ENCODE data around the gene NUMA1. TPM values are rescaled to one million over a fixed set of nuclear protein-coding genes. Genes with fewer than 3 reads are reported as not detected.

NUMA1 gene
- total RNA-seq, 1 experiment from 2014 or later = 267 TPM

DNA sequence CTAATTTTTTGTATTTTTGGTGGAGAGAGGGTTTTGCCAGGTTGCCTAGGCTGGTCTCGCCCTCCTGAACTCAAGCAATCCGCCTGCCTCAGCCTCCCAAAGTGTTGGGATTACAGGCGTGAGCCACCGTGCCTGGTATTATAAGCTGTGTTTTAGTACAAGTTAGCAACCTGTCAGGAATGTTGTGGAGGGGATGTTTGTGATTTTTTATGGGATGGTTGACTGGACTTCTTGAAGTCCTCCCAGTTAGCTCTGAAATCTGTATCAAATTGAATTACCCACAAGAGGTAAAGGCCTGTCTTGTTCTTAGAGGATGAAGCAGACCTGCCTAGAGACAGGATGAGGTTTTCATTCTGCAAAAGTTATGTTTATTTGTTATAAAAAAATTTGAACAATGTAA, 115.7 kb downstream of the NUMA1 start:
- ChIA-PET CTCF (no interaction called here), POLR2A (ENCODE audit: unreplicated experiment) (no interaction called here)
- Histone ChIP-seq H3K4me2 (no peak overlapping the region), H2AFZ (no peak overlapping the region), H3K27ac (no peak overlapping the region), H3K9me3 (ENCODE audit: insufficient read depth, low read depth) (no peaks in the 10 kb centered on the region), H3K4me1 (replicated peaks; ENCODE audit: insufficient read depth) (peaks cover 10% of the 10 kb centered on the region), H3K79me2 (ENCODE audit: low read depth) (no peaks in the 10 kb centered on the region; the same call in 1 of the 2 replicates), H3K9me2 (ENCODE audit: insufficient read depth) (no peaks in the 10 kb centered on the region), H4K20me1 (ENCODE audit: insufficient read depth) (no peaks in the 10 kb centered on the region; the same call in 1 of the 2 replicates), H3K27me3 (ENCODE audit: insufficient read depth, low read depth) (no peaks in the 10 kb centered on the region), H3K4me3 (no peak overlapping the region), H3F3A (ENCODE audit: insufficient read depth, low read depth) (peaks cover 10% of the 10 kb centered on the region; the same call in 1 of the 2 replicates), H3K36me3 (ENCODE audit: low read depth) (peaks cover 38% of the 10 kb centered on the region)
- BruUV-seq (replicated peaks) = no TSS peak
- TF ChIP-seq CTCF (conservative IDR thresholded peaks at IDR 0.05) = no peak
- TF ChIP-seq EZH2 (IDR thresholded peaks at IDR 0.05; ENCODE audit: low read depth) = no peak
- intact Hi-C loops (cut with micrococcal nuclease; ENCODE audit: unreplicated experiment) = no loop called here
- no peak for DNase-seq

DNA sequence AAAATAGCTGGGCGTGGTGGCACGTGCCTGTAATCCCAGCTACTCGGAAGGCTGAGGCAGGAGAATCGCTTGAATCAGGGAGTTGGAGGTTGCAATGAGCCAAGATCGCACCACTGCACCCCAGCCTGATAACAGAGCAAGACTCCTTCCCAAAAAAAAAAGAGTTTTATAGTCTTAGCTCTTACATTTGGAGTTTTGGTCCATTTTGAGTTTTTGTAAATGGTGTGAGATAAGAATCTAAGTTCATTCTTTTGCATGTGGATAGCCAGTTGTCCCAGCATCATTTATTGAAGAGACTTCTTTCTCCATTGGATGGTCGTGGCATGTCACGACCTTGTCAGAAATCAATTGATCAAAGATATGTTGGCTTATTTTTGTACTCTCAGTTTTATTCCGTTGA, 116.9 kb downstream of the NUMA1 start:
- no peak overlapping the region for H3K4me3 ChIP-seq
- no peaks in the 10 kb centered on the region; the same call in 1 of the 2 replicates for H3K79me2 ChIP-seq (ENCODE audit: low read depth)
- H3K4me1 ChIP-seq (replicated peaks; ENCODE audit: insufficient read depth) = peaks cover 10% of the 10 kb centered on the region
- H3K27me3 ChIP-seq (ENCODE audit: insufficient read depth, low read depth) = no peaks in the 10 kb centered on the region
- H3K4me2 ChIP-seq = no peak overlapping the region
- no peak overlapping the region for H3K27ac ChIP-seq
- no peak for TF ChIP-seq EZH2 (IDR thresholded peaks at IDR 0.05; ENCODE audit: low read depth)
- peaks cover 10% of the 10 kb centered on the region; the same call in 1 of the 2 replicates for H3F3A ChIP-seq (ENCODE audit: insufficient read depth, low read depth)
- H3K9me2 ChIP-seq (ENCODE audit: insufficient read depth) = no peaks in the 10 kb centered on the region
- ChIA-PET POLR2A (ENCODE audit: unreplicated experiment) (no interaction called here), CTCF (no interaction called here)
- no peaks in the 10 kb centered on the region for H4K20me1 ChIP-seq (ENCODE audit: insufficient read depth)
- no peaks in the 10 kb centered on the region for H3K9me3 ChIP-seq (ENCODE audit: insufficient read depth, low read depth)
- H3K36me3 ChIP-seq (ENCODE audit: low read depth) = peaks cover 28% of the 10 kb centered on the region
- H2AFZ ChIP-seq = no peak overlapping the region
- intact Hi-C loops (cut with micrococcal nuclease; ENCODE audit: unreplicated experiment) = no loop called here
- BruUV-seq (replicated peaks) = no TSS peak
- DNase-seq = no peak

DNA sequence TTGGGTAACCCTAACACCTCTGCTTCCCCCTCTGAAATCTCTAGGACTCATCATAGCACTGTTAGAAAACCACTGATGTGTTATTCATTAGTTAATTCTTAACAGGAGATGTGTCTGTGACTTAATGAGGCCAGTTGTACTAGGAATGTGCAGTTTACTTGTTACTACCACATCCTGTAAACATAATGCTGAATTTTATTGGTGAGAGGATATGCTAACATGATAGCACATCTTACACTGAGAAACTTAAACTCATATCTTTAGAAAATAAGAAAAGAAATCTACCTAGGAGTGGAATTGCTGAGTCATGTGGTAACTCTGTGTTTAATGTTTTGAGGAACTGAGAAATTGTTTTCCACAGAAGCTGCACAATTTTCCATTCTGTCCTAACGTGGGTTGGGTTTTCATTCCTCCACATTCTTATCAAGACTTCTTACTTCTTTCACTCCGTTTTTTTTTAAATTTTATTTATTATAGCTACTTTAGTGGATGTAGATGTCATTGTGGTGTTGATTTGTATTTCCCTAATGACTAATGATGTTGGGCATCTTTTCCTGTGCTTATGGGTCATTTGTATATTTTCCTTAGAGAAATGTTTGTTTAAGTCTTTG, 117.8 kb downstream of the NUMA1 start:
- no peaks in the 10 kb centered on the region for H3K27me3 ChIP-seq (ENCODE audit: insufficient read depth, low read depth)
- peaks cover 10% of the 10 kb centered on the region for H3K4me1 ChIP-seq (replicated peaks; ENCODE audit: insufficient read depth)
- CTCF ChIA-PET = no interaction called here
- peak overlapping the region; percentile 73 for H3K27ac ChIP-seq
- no peak for DNase-seq
- H3K9me2 ChIP-seq (ENCODE audit: insufficient read depth) = no peaks in the 10 kb centered on the region
- no peak overlapping the region for H2AFZ ChIP-seq
- TF ChIP-seq CTCF (conservative IDR thresholded peaks at IDR 0.05) = no peak
- no peak for TF ChIP-seq EZH2 (IDR thresholded peaks at IDR 0.05; ENCODE audit: low read depth)
- no peaks in the 10 kb centered on the region for H4K20me1 ChIP-seq (ENCODE audit: insufficient read depth)
- no peaks in the 10 kb centered on the region for H3K9me3 ChIP-seq (ENCODE audit: insufficient read depth, low read depth)
- POLR2A ChIA-PET (ENCODE audit: unreplicated experiment) = no interaction called here
- intact Hi-C loops (cut with micrococcal nuclease; ENCODE audit: unreplicated experiment) = no loop called here
- no peaks in the 10 kb centered on the region; the same call in 1 of the 2 replicates for H3K79me2 ChIP-seq (ENCODE audit: low read depth)
- H3K4me3 ChIP-seq = no peak overlapping the region
- BruUV-seq (replicated peaks) = no TSS peak
- H3K36me3 ChIP-seq (ENCODE audit: low read depth) = peaks cover 25% of the 10 kb centered on the region
- H3K4me2 ChIP-seq = peak overlapping the region; percentile 15; the same call in 1 of the 2 replicates
- peaks cover 10% of the 10 kb centered on the region; the same call in 1 of the 2 replicates for H3F3A ChIP-seq (ENCODE audit: insufficient read depth, low read depth)

Data from PC-9 (cell line).